Colonic mucosa (tissue), 4 donors: ENCODE data around the gene PCSK1. TPM values are rescaled to one million over a fixed set of nuclear protein-coding genes. Genes with fewer than 3 reads are reported as not detected.
"Not testable (repeated sequence)": the region's sequence is repeated elsewhere in the genome, so short reads cannot be mapped to it uniquely, and the experiment has no call there.

Experiments used
- DNase-seq: peaks from one replicate; pipeline ENCODE4 v3.0.0-alpha.2; 2020
- H3K27ac ChIP-seq: fragments of 200-600 bp; one replicate; pipeline ENCODE4 v1.8.0; 2021
- H3K27me3 ChIP-seq: fragments of 200-600 bp; one replicate; pipeline ENCODE4 v1.8.0; 2021
- H3K36me3 ChIP-seq: fragments of 200-600 bp; one replicate; pipeline ENCODE4 v1.8.0; 2021
- H3K4me1 ChIP-seq: fragments of 200-600 bp; one replicate; pipeline ENCODE4 v1.8.0; 2021; ENCODE audit warnings: mild to moderate bottlenecking
- H3K4me3 ChIP-seq: fragments of 200-600 bp; one replicate; pipeline ENCODE4 v1.8.0; 2021
- H3K9ac ChIP-seq, 2 donors: one replicate each; pipeline ENCODE4 v1.7.0; 2013; ENCODE audit warnings: control low read depth in 2 of 2, low read depth in 2 of 2, low read length in 2 of 2
- H3K9me3 ChIP-seq: fragments of 200-600 bp; one replicate; pipeline ENCODE4 v1.8.0; 2021
- intact Hi-C: fragments of 100-400 bp; cut with DNase I; formaldehyde crosslinking; loops from one replicate; pipeline ENCODE4 v1.14.1; 2022
- total RNA-seq, 2 donors: library from RNA; stranded (reverse); fragmentation: NEBNext Ultra II Directional in 1 of 2; extraction: Animal tissue kit (Norgen Biotek cat#: 25700) in 1 of 2; gene quantifications; one replicate each; pipeline ENCODE4 v1.2.1, GENCODE V29; 2021
- TF ChIP-seq, protein P1 (sequence below): fragments of 200-600 bp; IDR thresholded peaks from one replicate; pipeline ENCODE4 v1.8.0; 2022; ENCODE audit warnings: antibody characterized with exemption, mild to moderate bottlenecking
- donor health status: healthy.
- donor health status: DM: no; HTN: no; CAD: no.
- donor health status: DM: no; HTN: no; CAD: no.

PCSK1 gene
- total RNA-seq, 2 donors from 2014 or later, result 3.6 to 4.6 TPM

DNA sequence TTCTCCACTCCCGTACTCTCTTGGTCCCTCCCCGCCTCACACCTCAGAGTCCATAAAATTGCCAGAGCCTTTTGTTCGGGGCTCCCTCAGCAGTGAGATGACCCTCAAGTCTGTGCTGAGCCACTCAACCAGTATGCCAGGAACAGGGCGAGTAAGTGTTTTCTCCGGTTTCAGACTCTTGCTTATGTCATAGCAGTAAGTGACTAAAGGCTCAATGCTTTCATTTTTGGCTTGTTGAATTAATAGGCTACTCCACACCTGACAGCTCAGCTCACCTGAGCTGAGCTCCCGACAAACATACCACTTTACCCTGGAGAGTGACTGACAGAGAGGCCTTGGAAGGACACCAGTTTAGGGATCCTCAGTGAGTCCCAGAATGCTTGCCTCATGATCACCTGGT lies 30.5 kb downstream of the PCSK1 start:
- H3K4me1 ChIP-seq, result no peaks in the 10 kb centered on the region
- H3K36me3 ChIP-seq, result no peaks in the 10 kb centered on the region
- H3K27me3 ChIP-seq, result no peaks in the 10 kb centered on the region
- H3K27ac ChIP-seq, result no peak overlapping the region
- H3K4me3 ChIP-seq, result no peak overlapping the region
- no peak overlapping the region for H3K9ac ChIP-seq
- H3K9me3 ChIP-seq, result no peaks in the 10 kb centered on the region
- TF ChIP-seq, protein P1, sequence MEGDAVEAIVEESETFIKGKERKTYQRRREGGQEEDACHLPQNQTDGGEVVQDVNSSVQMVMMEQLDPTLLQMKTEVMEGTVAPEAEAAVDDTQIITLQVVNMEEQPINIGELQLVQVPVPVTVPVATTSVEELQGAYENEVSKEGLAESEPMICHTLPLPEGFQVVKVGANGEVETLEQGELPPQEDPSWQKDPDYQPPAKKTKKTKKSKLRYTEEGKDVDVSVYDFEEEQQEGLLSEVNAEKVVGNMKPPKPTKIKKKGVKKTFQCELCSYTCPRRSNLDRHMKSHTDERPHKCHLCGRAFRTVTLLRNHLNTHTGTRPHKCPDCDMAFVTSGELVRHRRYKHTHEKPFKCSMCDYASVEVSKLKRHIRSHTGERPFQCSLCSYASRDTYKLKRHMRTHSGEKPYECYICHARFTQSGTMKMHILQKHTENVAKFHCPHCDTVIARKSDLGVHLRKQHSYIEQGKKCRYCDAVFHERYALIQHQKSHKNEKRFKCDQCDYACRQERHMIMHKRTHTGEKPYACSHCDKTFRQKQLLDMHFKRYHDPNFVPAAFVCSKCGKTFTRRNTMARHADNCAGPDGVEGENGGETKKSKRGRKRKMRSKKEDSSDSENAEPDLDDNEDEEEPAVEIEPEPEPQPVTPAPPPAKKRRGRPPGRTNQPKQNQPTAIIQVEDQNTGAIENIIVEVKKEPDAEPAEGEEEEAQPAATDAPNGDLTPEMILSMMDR, result no peak
- no peak for DNase-seq
- intact Hi-C loops, result no loop called here

DNA sequence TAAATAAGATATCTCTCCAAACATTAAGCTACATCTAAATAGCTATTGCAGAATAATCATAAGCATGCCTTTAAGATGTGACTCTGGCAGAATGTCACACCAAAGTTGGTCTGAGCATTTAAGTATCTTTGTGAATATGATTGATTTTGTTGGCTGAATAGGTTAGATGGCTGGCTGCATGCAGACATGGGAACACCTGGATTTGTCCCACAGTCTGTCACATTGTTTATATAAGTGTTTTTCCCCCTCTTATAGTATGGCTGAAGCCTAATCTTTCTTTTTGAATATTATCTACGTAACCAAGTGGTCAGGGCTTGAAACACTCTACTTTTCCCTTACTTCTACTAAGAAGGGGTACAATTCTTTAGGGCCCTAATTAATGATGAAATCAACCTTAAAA lies 36.2 kb downstream of the PCSK1 start:
- no peak for DNase-seq
- H3K27me3 ChIP-seq, result no peaks in the 10 kb centered on the region
- TF ChIP-seq, protein P1, result no peak
- H3K9me3 ChIP-seq, result no peaks in the 10 kb centered on the region
- no peaks in the 10 kb centered on the region for H3K36me3 ChIP-seq
- H3K9ac ChIP-seq, result no peak overlapping the region
- intact Hi-C loops, result no loop called here
- no peak overlapping the region for H3K4me3 ChIP-seq
- no peaks in the 10 kb centered on the region for H3K4me1 ChIP-seq
- H3K27ac ChIP-seq, result no peak overlapping the region

DNA sequence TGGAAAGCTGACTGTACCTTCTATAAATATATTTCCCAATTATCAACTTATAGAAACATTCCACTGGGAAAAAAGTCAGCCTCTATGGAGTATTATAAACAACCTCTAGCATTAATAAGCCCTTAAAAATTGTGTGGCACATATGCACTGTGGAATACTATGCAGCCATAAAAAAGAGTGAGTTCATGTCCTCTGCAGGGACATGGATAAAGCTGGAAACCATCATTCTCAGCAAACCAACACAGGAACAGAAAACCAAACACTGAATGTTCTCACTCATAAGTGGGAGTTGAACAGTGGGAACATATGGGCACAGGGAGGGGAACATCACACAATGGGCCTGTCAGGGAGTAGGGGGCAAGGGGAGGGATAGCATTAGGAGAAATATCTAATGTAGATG lies 37.8 kb downstream of the PCSK1 start:
- H3K27me3 ChIP-seq, intact Hi-C loops, H3K36me3 ChIP-seq, H3K4me3 ChIP-seq, H3K27ac ChIP-seq, H3K9ac ChIP-seq, H3K9me3 ChIP-seq, DNase-seq, H3K4me1 ChIP-seq: not testable (repeated sequence)

DNA sequence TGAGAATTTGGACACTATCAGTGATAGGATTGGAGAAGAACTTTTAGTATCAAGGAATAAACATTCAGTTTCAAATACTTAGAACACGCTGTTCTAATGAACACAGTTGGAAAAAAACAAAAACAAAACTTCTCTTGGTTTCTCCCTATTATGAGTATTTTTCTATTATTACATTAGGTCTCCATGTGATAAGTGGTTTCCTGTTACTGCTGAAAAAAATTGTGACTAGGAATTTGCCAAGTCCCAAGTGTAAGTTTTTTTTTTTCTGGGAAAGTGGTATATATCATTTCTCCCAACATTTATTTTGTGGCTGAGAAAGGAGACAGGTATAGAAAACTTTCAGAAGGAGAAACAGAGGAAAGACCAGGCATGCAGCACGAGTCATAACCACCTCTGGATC lies 41.1 kb downstream of the PCSK1 start:
- Histone ChIP-seq H3K36me3 (no peaks in the 10 kb centered on the region), H3K9me3 (no peaks in the 10 kb centered on the region), H3K4me3 (no peak overlapping the region), H3K27ac (no peak overlapping the region), H3K27me3 (no peaks in the 10 kb centered on the region), H3K9ac (no peak overlapping the region), H3K4me1 (no peaks in the 10 kb centered on the region)
- no peak for DNase-seq
- intact Hi-C loops, result no loop called here
- TF ChIP-seq, protein P1, result no peak

DNA sequence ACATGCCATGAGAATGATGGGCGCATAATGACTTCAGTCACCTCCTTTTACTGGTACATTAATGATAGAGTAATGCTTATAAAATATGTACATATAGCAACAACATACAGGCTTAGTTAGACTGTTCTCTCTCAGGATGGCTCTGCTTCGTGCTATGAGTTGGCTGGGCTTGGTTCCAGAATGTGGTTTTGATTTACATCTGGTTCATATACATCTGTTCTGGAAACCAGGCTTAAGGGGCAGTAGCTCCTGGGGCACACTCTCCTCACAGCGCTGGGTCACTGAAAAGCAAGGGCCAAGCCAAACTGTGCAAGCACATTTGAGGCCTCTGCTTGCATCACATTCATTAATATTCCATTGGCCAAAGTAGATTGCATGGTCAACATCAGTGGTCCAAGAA lies 44.9 kb downstream of the PCSK1 start:
- intact Hi-C loops, result no loop called here
- no peak overlapping the region for H3K4me3 ChIP-seq
- TF ChIP-seq, protein P1, result no peak
- H3K4me1 ChIP-seq, result no peaks in the 10 kb centered on the region
- H3K9ac ChIP-seq, result no peak overlapping the region
- no peaks in the 10 kb centered on the region for H3K27me3 ChIP-seq
- H3K36me3 ChIP-seq, result no peaks in the 10 kb centered on the region
- H3K27ac ChIP-seq, result no peak overlapping the region
- no peak for DNase-seq
- H3K9me3 ChIP-seq, result no peaks in the 10 kb centered on the region

DNA sequence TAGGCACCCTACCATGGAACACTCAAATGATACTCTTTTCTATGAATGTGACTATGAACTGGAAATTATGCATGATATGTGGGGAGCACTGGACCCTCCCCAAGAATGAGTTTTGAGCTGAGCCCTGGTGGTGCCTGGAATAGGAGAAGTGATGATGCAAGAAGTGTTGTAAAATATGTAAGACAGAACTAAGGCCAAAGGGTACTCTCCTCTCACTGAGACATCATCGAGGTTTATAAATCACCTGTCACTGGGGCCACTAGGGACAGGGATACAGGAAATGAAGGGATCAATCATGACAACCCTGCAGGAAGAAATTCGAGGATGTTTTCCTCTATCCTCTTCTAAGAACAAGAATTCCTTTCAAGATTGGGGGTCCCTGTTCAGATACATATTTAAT lies 45.4 kb downstream of the PCSK1 start:
- Histone ChIP-seq H3K4me1 (no peaks in the 10 kb centered on the region), H3K36me3 (no peaks in the 10 kb centered on the region), H3K27ac (no peak overlapping the region), H3K9ac (no peak overlapping the region), H3K4me3 (no peak overlapping the region), H3K27me3 (no peaks in the 10 kb centered on the region), H3K9me3 (no peaks in the 10 kb centered on the region)
- TF ChIP-seq, protein P1, result no peak
- no peak for DNase-seq
- intact Hi-C loops, result no loop called here
